HepG2 (cell line): ENCODE data around the gene FOXN3. TPM values are rescaled to one million over a fixed set of nuclear protein-coding genes. Genes with fewer than 3 reads are reported as not detected.

Experiments
- ARID4A ChIP-seq: sonication (generic); formaldehyde crosslinking; IDR thresholded peaks from 2 replicates; pipeline ENCODE4 v1.5.0; 2020; ENCODE audit warnings: mild to moderate bottlenecking, missing genetic modification reagents, borderline replicate concordance
- BCL6 ChIP-seq: IDR thresholded peaks from 2 replicates; pipeline ENCODE4 v1.6.1; 2016; ENCODE audit warnings: missing genetic modification reagents, missing compliant biosample characterization
- NR2F2 ChIP-seq: IDR thresholded peaks from 2 replicates; pipeline ENCODE4 v1.6.1; 2012; ENCODE audit warnings: low read depth, inconsistent platforms, borderline replicate concordance
- SOX13 ChIP-seq, 3 experiments: fragments of 450-650 bp in 1 of 3; sonication (generic) in 1 of 3; formaldehyde crosslinking in 1 of 3; IDR thresholded peaks in 2 of 3; conservative IDR thresholded peaks in 1 of 3; 2 replicates each; pipeline versions ENCODE4 v1.5.0 to v1.6.1; 2016 to 2020; ENCODE audit warnings: antibody characterized with exemption in 1 of 3, mild to moderate bottlenecking in 1 of 3, missing compliant biosample characterization in 1 of 3, missing genetic modification reagents in 1 of 3, moderate library complexity in 1 of 3
- ZNF280D ChIP-seq: sonication (generic); formaldehyde crosslinking; IDR thresholded peaks from 2 replicates; pipeline ENCODE4 v1.5.1; 2020; ENCODE audit warnings: mild to moderate bottlenecking, missing genetic modification reagents
- ZNF687 ChIP-seq: sonication (generic); formaldehyde crosslinking; IDR thresholded peaks from 2 replicates; pipeline ENCODE4 v1.5.1; 2020; ENCODE audit warnings: mild to moderate bottlenecking, missing genetic modification reagents, moderate library complexity
- ZNF816 ChIP-seq: sonication (generic); formaldehyde crosslinking; IDR thresholded peaks from 2 replicates; pipeline ENCODE4 v1.8.0; 2022; ENCODE audit warnings: missing genetic modification reagents, mild to moderate bottlenecking, borderline replicate concordance
- polyA plus RNA-seq, 8 experiments: library from polyadenylated mRNA; depleted of rRNA in 3 of 8; stranded (reverse) in 7 of 8; unstranded in 1 of 8; fragments of >200 nt; fragmentation: Illumina TruSeq in 4 of 8; extraction: Trizol in 4 of 8; gene quantifications; 2 replicates each; pipeline versions ENCODE4 v1.2.1 to v1.2.3, GENCODE V29; 2011 to 2016; ENCODE audit warnings: low read depth in 4 of 8, missing spikeins in 1 of 8, mixed read lengths in 1 of 8; ENCODE audit not compliant: insufficient read depth in 1 of 8
- total RNA-seq, 5 experiments: library from RNA; depleted of rRNA; stranded (reverse); fragments of >200 nt; fragmentation: Illumina TruSeq; extraction: Trizol; gene quantifications; 2 replicates each; pipeline ENCODE4 v1.2.3, GENCODE V29; 2016; ENCODE audit warnings: low read depth in 1 of 5

FOXN3 gene
- total and polyA plus RNA-seq, 2 of the 13 experiments (the other 11 are each of a cell fraction or from before 2014, with no cell fraction given): 32.4 to 70.2 TPM

GRCh38 chr14:89214221-89214965 lies 202.6 kb downstream of the FOXN3 start (continued):
- peak; percentile 48; the same call in 1 of the 2 replicates for TF ChIP-seq ZNF280D (CRISPR knock-in tag)
- TF ChIP-seq SOX13 (IDR thresholded peaks at IDR 0.05): no peak
- peak in 1 of 2 experiments; percentile 80; a peak in 2 of 4 replicates for TF ChIP-seq SOX13 (CRISPR knock-in tag; conservative IDR thresholded peaks at IDR 0.05 in 1 of 2, IDR thresholded peaks at IDR 0.05 in 1 of 2)
- TF ChIP-seq NR2F2: 0 out of 2 replicates have a peak, but pooled peaks have one; percentile 19
- TF ChIP-seq BCL6 (CRISPR knock-in tag): peak; percentile 40
- peak; percentile 17; the same call in 1 of the 2 replicates for TF ChIP-seq ZNF687
- TF ChIP-seq ZNF816 (CRISPR knock-in tag): no peak
- TF ChIP-seq ARID4A: peak; percentile 14; the same call in 1 of the 2 replicates
